ENCODE results near the gene R3HDM2.
A peak's percentile ranks its signal among the peaks of the same experiment; 100 is the strongest.

Gene R3HDM2

DNA sequence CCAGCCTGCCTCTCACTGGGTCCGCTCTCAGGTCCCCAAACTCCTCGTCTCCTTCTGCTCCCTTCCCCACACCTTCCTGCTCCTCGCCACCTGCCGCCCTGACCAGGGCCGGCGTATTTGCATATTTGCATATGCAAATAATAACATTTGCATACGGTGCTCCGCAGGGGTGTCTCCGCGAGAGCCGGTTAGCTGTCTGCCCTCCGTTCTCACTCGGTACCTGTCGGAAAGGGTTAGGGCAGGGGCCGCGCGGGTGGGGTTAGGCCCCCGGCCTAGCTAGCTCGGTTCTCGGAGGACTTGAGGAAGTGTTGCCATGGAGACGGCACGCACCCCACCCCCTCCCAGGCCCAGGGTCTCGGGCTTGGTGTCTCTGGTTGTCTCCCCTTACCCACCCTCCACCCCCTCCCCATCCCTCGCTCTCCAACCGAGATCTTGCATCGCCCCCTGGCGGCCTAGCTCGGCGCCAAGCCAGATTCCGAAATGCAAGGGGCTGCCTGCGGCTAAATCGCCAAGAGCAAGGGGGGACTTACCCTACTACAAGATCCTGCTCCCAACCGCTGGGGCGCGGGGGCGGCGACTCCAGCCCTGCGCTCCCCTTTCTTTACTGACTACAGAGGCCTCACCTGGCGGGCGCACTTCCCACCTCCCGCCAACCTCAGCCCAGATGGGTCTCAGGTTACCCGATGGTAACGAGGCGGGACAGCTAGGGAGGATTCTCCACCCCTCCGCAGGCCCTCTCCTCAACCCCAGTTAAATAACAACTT is 188.0 kb downstream of the R3HDM2 start:
- peak overlapping the region; percentile 60 for H3K9ac ChIP-seq (ENCODE audit: low read depth, low read length)
- no peaks in the 10 kb centered on the region for H3K9me3 ChIP-seq (ENCODE audit: insufficient read depth, low read length, severe bottlenecking)
- ATAC-seq (ENCODE audit: insufficient read depth, low read depth) (peak; percentile 25), DNase-seq (peak; percentile 79)
- peak overlapping the region; percentile 39 to 73; a peak in 3 of 4 replicates for H3K4me3 ChIP-seq (ENCODE audit: low read depth in 1 of 2, low read length in 2 of 2)
- peak overlapping the region; percentile 79 for H2AFZ ChIP-seq (ENCODE audit: low read depth, low read length)
- H3K79me2 ChIP-seq (ENCODE audit: insufficient read depth, low read length): no peaks in the 10 kb centered on the region
- no peak for TF ChIP-seq EZH2 (IDR thresholded peaks at IDR 0.05; ENCODE audit: borderline replicate concordance, low read depth, low read length, severe bottlenecking)
- TF ChIP-seq, protein P1, sequence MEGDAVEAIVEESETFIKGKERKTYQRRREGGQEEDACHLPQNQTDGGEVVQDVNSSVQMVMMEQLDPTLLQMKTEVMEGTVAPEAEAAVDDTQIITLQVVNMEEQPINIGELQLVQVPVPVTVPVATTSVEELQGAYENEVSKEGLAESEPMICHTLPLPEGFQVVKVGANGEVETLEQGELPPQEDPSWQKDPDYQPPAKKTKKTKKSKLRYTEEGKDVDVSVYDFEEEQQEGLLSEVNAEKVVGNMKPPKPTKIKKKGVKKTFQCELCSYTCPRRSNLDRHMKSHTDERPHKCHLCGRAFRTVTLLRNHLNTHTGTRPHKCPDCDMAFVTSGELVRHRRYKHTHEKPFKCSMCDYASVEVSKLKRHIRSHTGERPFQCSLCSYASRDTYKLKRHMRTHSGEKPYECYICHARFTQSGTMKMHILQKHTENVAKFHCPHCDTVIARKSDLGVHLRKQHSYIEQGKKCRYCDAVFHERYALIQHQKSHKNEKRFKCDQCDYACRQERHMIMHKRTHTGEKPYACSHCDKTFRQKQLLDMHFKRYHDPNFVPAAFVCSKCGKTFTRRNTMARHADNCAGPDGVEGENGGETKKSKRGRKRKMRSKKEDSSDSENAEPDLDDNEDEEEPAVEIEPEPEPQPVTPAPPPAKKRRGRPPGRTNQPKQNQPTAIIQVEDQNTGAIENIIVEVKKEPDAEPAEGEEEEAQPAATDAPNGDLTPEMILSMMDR (IDR thresholded peaks at IDR 0.05; ENCODE audit: borderline replicate concordance, extremely low read depth, low read length, poor library complexity, severe bottlenecking): peak; percentile 88
- peaks cover 8% of the 10 kb centered on the region; the same call in 1 of the 2 replicates for H4K20me1 ChIP-seq (ENCODE audit: insufficient read depth, low read length)
- H3K36me3 ChIP-seq (ENCODE audit: insufficient read depth, low read length): no peaks in the 10 kb centered on the region
- H3K27me3 ChIP-seq (ENCODE audit: insufficient read depth, low read length, poor library complexity): peaks cover 14% of the 10 kb centered on the region
- peak overlapping the region; percentile 99 for H3K4me2 ChIP-seq (ENCODE audit: insufficient read depth, low read length)
- H3K4me1 ChIP-seq (ENCODE audit: insufficient read depth, low read length): peaks cover 37% of the 10 kb centered on the region
- H3K27ac ChIP-seq (ENCODE audit: low read length): 0 out of 2 replicates have a peak overlapping the region, but pooled peaks have one; percentile 35

DNA sequence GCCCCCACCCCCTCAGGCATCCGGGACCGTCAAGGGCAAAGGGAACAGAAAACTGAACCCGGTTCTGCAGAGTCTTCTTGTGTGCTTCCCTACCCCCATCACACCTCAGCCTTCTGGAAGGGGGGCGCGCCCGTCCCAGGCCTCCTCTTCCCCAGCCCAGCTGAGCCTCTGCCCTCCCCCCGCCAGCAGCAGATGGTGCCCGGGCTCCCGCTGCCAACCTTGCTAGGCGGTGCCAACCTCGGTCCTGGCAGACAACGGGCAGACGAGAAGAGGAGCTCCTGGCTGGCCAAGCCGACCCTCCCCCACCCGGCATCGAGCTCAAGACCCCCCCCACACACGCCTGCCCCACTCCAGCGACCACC is 188.5 kb downstream of the R3HDM2 start:
- no peak overlapping the region for H3K27ac ChIP-seq (ENCODE audit: low read length)
- H3K4me3 ChIP-seq (ENCODE audit: low read depth in 1 of 2, low read length in 2 of 2): peak overlapping the region in 1 of 2 experiments; percentile 73; a peak in 1 of 4 replicates
- H3K4me1 ChIP-seq (ENCODE audit: insufficient read depth, low read length): peaks cover 37% of the 10 kb centered on the region
- no peaks in the 10 kb centered on the region for H3K79me2 ChIP-seq (ENCODE audit: insufficient read depth, low read length)
- H3K9me3 ChIP-seq (ENCODE audit: insufficient read depth, low read length, severe bottlenecking): no peaks in the 10 kb centered on the region
- peak overlapping the region; percentile 99; the same call in 1 of the 2 replicates for H3K4me2 ChIP-seq (ENCODE audit: insufficient read depth, low read length)
- no peak overlapping the region for H3K9ac ChIP-seq (ENCODE audit: low read depth, low read length)
- ATAC-seq (ENCODE audit: insufficient read depth, low read depth) (no peak), DNase-seq (no peak)
- H3K27me3 ChIP-seq (ENCODE audit: insufficient read depth, low read length, poor library complexity): peaks cover 14% of the 10 kb centered on the region
- TF ChIP-seq EZH2 (IDR thresholded peaks at IDR 0.05; ENCODE audit: borderline replicate concordance, low read depth, low read length, severe bottlenecking): no peak
- H4K20me1 ChIP-seq (ENCODE audit: insufficient read depth, low read length): peaks cover 8% of the 10 kb centered on the region; the same call in 1 of the 2 replicates
- H2AFZ ChIP-seq (ENCODE audit: low read depth, low read length): no peak overlapping the region
- no peaks in the 10 kb centered on the region for H3K36me3 ChIP-seq (ENCODE audit: insufficient read depth, low read length)

DNA sequence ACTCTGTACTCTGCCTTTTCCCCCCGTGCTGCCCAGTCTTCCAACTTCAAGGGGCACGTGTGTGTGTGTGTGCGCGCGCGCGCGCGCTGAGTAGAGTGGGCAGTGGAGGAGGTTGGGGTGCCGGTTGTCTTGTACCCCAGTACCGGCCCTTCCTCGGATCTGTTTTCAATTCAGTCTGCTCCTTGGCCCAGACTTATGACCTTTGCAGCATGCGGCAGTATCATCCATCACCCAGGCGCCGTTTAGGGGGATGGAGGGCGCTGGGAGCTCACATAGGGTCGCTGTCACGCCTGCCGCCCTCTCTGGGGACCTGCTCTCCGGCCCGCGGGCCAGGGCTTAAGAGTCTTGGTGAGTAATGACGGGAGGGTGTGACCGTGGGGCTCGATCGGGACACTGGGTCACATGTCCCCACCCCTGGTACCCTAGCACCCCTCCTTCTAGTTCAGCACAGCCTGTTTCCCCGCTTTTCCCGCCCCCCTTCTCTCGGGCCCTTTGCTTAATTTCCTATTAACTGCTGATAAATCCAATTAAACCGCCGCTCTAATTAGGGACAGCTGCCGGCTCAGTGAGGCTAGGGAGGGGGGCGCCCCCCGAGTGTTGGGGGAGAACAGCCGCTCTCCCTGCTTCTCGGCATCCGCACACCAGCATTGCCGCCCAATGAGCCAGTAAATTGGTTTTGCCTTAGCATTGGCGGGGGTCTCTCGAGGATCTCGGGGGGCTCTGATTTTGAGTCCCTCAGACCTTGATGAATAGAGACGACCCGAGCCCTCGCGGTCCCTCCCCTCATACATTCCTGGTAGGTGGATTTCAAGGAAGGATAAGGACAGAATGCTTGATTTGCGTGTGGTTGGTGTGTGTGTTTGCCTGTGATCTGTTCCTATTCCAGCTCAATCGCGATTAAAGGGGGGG is 189.2 kb downstream of the R3HDM2 start:
- no peak for ATAC-seq (ENCODE audit: insufficient read depth, low read depth)
- H3K9ac ChIP-seq (ENCODE audit: low read depth, low read length): no peak overlapping the region
- peaks cover 14% of the 10 kb centered on the region for H3K27me3 ChIP-seq (ENCODE audit: insufficient read depth, low read length, poor library complexity)

More for the DNA sequence above, 189.2 kb downstream of the R3HDM2 start:
- no peak for DNase-seq
- Histone ChIP-seq H3K4me3 (ENCODE audit: low read depth in 1 of 2, low read length in 2 of 2) (no peak overlapping the region), H3K9me3 (ENCODE audit: insufficient read depth, low read length, severe bottlenecking) (no peaks in the 10 kb centered on the region), H3K27ac (ENCODE audit: low read length) (no peak overlapping the region), H3K36me3 (ENCODE audit: insufficient read depth, low read length) (no peaks in the 10 kb centered on the region), H4K20me1 (ENCODE audit: insufficient read depth, low read length) (peaks cover 8% of the 10 kb centered on the region; the same call in 1 of the 2 replicates), H3K79me2 (ENCODE audit: insufficient read depth, low read length) (no peaks in the 10 kb centered on the region), H3K4me1 (ENCODE audit: insufficient read depth, low read length) (peaks cover 37% of the 10 kb centered on the region), H3K4me2 (ENCODE audit: insufficient read depth, low read length) (no peak overlapping the region), H2AFZ (ENCODE audit: low read depth, low read length) (no peak overlapping the region)
- TF ChIP-seq EZH2 (IDR thresholded peaks at IDR 0.05; ENCODE audit: borderline replicate concordance, low read depth, low read length, severe bottlenecking): no peak
- TF ChIP-seq, protein P1 (IDR thresholded peaks at IDR 0.05; ENCODE audit: borderline replicate concordance, extremely low read depth, low read length, poor library complexity, severe bottlenecking): no peak
